Testis (tissue), 2 donors: ENCODE measurements around the gene KARS1.

ENCODE experiments used
- CTCF ChIP-seq, 3 experiments: fragments of 450-650 bp in 2 of 3; fragments of 200-600 bp in 1 of 3; sonication (generic) in 1 of 3; IDR thresholded peaks; one replicate each; pipeline ENCODE4 v1.5.1; 2016 to 2019; ENCODE audit warnings: antibody characterized with exemption in 3 of 3, mild to moderate bottlenecking in 2 of 3, moderate library complexity in 1 of 3
- POLR2A ChIP-seq: fragments of 450-650 bp; IDR thresholded peaks from one replicate; pipeline ENCODE4 v1.6.1; 2017; ENCODE audit warnings: antibody characterized with exemption, mild to moderate bottlenecking, moderate library complexity

- TF ChIP-seq CTCF (IDR thresholded peaks at IDR 0.05) (no peak), POLR2A (no peak)
These were observed 53.3 kb downstream of the KARS1 start for GRCh38 chr16:75593825-75594820.
